Femur (tissue), 1 donor: Measurements from ENCODE around the gene MFGE8.
"Not testable (repeated sequence)": the region's sequence is repeated elsewhere in the genome, so short reads cannot be mapped to it uniquely, and the experiment has no call there.

Experiments
- DNase-seq: peaks from one replicate; pipeline ENCODE4 v3.0.0-alpha.2; 2017

Gene MFGE8

GRCh38 chr15:88913017-88913849, at the start of gene MFGE8:
Gene MFGE8 (minus strand): TSS chr15:88913379. CDS start chr15:88913319, 60 bp downstream.
- peak; percentile 87 for DNase-seq

DNA sequence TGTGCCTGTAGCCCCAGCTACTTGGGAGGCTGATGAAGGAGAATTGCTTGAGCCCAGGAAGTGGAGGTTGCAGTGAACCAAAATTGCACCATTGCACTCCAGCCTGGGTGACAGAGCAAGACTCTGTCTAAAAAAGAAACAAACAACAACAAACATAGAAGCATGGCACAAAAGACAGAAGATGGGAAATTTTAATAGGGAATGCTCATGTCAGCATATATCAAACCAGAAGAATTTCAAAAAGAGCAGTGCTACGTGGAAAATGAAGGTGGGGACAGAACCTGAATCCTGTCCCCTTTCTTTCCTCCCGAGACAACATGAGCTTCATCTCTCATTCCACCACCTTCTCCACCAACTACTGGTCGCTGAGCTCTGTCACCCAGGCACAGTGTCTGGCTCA, 46.3 kb upstream of the MFGE8 start:
- DNase-seq = no peak

GRCh38 chr15:88956906-88957305, 43.7 kb upstream of the MFGE8 start:
- DNase-seq = no peak

DNA sequence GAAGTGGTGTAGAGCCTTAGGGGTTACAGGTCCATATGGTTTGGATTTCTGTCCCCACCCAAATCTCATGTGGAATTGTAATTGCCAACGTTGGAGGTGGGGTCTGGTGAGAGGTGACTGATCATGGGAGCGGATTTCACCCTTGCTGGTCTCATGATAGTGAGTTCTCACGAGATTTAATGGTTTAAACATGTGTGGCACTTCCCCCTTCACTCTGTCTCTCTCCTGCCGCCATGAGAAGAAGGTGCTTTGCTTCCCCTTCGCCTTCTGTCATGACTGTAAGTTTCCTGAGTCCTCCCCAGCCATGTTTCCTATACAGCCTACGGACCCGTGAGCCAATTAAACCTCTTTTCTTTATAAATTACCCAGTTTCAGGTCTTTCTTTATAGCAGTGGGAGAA, 43.1 kb upstream of the MFGE8 start:
- no peak for DNase-seq

DNA sequence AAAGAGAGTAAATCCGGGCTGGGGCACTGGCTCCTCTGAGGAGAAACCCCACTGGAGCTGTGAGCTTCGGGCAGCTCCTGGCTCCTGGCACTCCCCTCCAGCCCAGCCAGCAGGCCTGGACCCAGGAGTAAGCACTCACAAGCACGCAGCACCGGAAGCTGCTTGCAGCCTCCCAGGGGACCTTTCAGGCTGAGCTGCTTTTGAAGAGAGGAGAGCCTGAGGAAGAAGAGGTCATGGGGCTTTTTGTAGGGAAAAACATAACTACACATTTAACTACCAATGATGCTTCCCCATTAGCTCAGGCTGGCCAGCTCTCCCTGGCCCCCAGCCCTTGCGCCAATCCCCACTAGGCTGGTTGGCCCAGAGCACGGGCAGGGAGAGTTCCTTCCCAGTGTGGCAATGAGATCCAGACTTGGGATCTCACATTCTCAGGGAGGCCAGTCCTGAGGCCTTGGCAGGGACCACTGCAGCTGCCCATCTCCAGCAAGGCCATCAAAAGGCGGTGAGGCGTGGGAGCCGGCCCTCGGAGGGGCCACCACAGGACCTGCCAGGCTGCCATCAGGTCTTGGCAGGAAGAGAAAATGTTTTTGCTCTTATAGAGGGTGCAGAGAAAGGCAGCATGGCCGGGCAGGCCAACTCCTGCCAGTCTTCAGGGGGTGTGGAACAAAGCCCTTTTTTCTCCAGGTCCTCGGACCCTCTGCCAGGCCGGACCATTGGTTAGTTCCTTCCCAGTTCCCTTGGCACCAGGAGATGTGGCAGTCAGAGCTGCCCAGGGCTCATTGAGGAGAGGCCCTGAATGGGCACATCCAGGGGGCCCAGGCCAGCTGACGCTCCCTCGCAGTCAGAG, 41.5 kb upstream of the MFGE8 start:
- peak; percentile 42 for DNase-seq

DNA sequence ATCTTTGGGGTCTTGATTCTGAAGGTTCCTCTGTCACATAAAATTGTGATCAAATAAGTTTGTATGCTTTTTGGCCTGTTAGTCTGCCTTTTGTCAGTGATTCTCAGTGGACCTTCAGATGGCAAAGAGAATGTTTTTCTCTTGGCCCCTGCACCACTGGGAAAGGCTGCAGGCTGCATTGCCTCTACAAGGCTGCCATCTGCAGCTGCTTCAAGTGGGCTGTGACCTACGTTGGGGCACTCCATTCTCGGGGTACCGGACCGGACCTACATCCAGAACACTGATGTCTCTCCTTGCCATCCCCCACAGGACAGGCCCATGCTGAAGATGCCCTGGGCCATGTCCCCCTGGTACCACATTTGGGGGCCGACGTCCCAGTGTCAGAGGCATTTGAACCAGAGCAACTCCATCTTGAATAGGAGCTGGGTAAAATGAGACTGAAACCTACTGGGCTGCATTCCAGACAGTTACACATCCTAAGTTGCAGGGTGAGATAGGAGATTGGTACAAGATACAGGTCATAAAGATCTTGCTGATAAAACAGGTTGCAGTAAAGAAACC, 37.5 kb upstream of the MFGE8 start:
- no peak for DNase-seq

DNA sequence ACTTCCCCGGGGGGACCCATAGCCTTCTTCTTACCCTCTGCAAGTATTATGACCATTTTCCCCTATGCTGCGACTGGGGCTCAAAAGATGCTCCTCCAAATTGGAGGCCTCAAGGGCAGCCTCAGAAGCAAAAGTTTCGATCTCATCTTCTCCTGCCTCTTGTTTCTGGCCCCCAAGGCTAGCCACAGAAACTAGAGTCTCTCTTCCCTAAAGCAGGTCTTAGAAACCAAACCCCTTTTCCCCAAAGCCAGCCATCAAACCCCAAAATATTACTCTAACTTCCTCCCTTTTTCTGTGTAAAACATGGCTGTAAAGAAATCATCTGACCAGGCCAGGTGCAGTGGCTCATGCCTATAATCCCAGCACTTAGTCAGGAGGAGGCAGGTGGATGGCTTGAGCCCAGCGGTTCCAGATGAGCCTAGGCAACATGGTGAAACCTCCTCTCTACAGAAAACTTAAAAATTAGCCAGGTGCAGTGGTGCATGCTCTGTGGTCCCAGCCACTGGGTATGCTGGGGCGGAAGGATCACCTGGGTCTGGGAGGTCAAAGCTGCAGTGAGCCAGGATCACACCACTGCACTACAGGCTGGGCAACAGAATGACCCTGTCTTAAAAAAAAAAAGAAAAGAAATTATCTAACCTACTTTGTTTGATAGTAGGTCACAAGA, 36.7 kb upstream of the MFGE8 start:
- no peak for DNase-seq

DNA sequence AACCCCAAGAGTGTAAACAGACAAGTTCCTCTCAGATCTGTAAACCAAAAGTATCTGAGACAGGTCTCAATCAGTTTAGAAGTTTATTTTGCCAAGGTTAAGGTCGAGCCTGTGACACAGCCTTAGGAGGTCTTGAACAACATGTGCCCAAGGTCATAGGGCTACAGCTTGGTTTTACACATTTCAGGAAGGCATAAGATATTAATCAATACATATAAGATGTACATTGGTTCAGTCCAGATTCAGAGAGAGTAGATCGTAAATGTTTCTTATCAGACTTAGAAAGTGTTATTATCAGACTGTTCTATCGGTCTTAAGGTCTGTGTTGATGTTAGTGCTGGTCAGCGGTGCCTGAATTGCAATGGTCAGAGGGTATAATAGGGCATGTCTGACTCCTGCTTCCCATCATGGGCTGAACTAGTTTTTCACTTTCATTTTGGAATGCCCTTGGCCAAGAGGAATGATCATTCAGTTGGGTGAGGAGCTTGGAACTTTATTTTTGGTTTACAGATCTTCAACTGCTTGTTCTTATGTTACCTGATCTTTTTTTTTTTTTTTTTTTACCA, 27.0 kb upstream of the MFGE8 start:
- no peak for DNase-seq

GRCh38 chr15:88939486-88939806, 26.3 kb upstream of the MFGE8 start:
- DNase-seq = no peak

GRCh38 chr15:88938802-88939485, 25.8 kb upstream of the MFGE8 start:
- DNase-seq = no peak

GRCh38 chr15:88934449-88934848, 21.3 kb upstream of the MFGE8 start:
- not testable (repeated sequence) for DNase-seq

- DNase-seq = no peak
Observed at GRCh38 chr15:88932875-88933330, 19.7 kb upstream of the MFGE8 start.

GRCh38 chr15:88932271-88932874, 19.2 kb upstream of the MFGE8 start:
- no peak for DNase-seq

DNA sequence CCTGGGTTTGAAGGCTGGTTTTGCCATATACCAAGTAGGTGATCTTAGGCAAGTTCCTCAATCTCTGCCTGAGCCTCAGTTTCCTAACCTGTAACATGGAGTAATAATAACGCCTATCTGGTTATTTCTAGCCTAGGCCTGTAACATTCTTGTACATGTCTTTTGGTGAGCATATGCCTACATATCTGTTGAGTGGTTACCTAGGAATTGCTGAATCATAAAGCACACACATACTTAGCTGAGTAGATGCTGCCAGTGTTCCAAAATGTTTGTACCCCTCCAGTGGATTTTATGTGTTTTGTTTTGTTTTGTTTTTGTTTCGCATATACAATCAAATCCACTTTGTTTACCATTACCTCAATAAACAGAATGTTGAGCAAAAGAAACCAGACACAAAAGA, 17.4 kb upstream of the MFGE8 start:
- DNase-seq = no peak

DNA sequence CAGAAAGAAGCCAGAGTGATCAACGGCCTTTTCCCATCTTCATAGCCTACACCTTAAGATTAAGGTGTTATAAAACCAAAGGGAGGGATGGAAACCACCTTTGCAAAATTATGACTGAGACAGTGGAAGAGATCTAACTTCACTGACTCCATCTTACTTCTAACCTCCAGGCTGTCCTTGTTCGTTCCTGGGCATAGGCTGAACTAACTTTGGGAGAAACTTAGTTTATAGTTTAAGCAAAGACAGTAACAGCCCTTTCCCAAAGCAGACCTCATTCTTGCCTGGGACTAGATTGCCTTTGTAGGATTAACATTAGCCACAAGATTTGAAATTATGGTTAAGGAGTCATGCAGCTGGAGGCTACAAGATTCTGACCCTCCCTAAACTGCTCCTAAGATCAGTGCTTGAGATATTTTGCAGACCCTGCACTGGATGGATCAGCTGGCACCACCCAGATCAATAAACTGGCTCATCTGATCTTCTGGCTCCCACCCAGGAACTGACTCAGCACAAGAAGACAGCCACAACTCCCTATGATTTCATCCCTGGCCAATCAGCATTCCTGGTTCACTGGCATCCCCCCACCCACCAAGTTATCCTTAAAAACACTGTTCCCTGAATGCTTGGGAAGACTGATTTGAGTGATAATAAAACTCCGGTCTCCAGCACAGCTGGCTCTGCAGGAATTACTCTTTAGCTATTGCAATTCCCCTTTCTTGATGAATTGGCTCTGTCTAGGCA, 16.3 kb upstream of the MFGE8 start:
- DNase-seq = not testable (repeated sequence)

- not testable (repeated sequence) for DNase-seq
Observed at GRCh38 chr15:88928192-88928591, 15.0 kb upstream of the MFGE8 start.

GRCh38 chr15:88925648-88926047, 12.5 kb upstream of the MFGE8 start:
- DNase-seq = not testable (repeated sequence)

- not testable (repeated sequence) for DNase-seq
Observed at GRCh38 chr15:88920892-88921435, 7.8 kb upstream of the MFGE8 start.

DNA sequence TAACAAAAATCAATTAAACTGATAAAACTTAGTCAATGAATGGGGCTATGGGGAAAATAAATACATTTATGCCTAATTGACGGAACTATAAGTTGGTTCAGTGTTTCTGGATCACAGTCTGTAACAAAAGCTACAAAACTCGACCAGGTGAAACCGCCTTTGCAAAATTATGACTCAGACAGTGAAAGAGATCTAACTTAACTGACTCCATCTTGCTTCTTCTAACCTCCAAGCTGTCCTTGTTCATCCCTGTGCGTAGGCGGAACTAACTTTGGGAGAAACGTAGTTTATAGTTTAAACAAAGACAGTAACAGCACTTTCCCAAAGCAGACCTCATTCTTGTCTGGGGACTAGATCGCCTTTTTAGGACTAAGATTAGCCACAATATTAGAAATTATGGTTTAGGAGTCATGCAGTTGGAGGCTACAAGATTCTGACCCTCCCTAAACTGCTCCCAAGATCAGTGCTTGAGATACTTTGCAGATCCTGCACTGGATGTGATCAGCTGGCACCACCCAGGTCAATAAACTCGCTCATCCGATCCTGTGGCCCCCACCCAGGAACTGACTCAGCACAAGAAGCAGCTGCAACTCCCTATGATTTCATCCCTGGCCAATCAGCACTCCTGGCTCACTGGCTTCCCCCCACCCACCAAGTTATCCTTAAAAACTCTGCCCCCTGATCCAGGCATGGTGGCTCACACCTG, 7.2 kb upstream of the MFGE8 start:
- no peak for DNase-seq

- DNase-seq = no peak
Observed at GRCh38 chr15:88918738-88919137, 5.6 kb upstream of the MFGE8 start.
